Right atrium auricular region (tissue), 2 donors: Measurements from ENCODE around the gene POLR2L. TPM values are rescaled to one million over a fixed set of nuclear protein-coding genes. Genes with fewer than 3 reads are reported as not detected.

ENCODE experiments used
- DNase-seq: peaks from one replicate; pipeline ENCODE4 v3.0.0-alpha.2; 2019; ENCODE audit warnings: low spot score
- H3K27ac ChIP-seq, 2 donors: fragments of 200-600 bp; sonication (generic); 1 replicate in 1 of 2; 2 replicates in 1 of 2; pipeline ENCODE4 v1.5.1; 2016 to 2019
- H3K27me3 ChIP-seq, 2 donors: fragments of 200-600 bp; sonication (generic); one replicate each; pipeline versions ENCODE4 v1.5.1 to v1.6.0; 2017 to 2019
- H3K36me3 ChIP-seq: fragments of 200-600 bp; sonication (generic); one replicate; pipeline ENCODE4 v1.5.1; 2016
- H3K4me1 ChIP-seq, 2 donors: fragments of 200-600 bp; sonication (generic); one replicate each; pipeline versions ENCODE4 v1.5.1 to v1.6.0; 2017 to 2019
- H3K4me3 ChIP-seq, 2 donors: fragments of 200-600 bp; sonication (generic); 1 replicate in 1 of 2; 2 replicates in 1 of 2; pipeline ENCODE4 v1.5.1; 2017 to 2019; ENCODE audit warnings: mild to moderate bottlenecking in 1 of 2, moderate library complexity in 1 of 2
- H3K9me3 ChIP-seq, 2 donors: fragments of 200-600 bp; sonication (generic); one replicate each; pipeline ENCODE4 v1.5.1; 2019
- total RNA-seq, 2 donors: library from RNA; depleted of rRNA; stranded (reverse); fragments of >200 nt; gene quantifications; one replicate each; pipeline ENCODE4 v1.1.0, GENCODE V29; 2016
- TF ChIP-seq, protein P1 (sequence below), 2 donors: fragments of 200-600 bp; sonication (generic); IDR thresholded peaks; one replicate each; pipeline ENCODE4 v1.5.1; 2019; ENCODE audit warnings: antibody characterized with exemption in 2 of 2

The POLR2L gene
- total RNA-seq, 2 donors from 2014 or later = 54.5 to 132 TPM

DNA sequence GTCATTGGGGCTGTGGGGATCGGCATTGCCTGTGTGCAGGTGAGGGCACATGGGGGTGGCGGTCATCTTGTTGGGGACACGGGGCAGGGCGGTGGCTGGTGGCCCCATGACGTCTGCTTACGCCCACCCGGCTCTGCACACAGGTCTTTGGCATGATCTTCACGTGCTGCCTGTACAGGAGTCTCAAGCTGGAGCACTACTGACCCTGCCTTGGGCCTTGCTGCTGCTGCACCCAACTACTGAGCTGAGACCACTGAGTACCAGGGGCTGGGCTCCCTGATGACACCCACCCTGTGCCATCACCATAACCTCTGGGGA is 4.4 kb downstream of the POLR2L start:
- no peak overlapping the region for H3K27ac ChIP-seq
- TF ChIP-seq, protein P1, sequence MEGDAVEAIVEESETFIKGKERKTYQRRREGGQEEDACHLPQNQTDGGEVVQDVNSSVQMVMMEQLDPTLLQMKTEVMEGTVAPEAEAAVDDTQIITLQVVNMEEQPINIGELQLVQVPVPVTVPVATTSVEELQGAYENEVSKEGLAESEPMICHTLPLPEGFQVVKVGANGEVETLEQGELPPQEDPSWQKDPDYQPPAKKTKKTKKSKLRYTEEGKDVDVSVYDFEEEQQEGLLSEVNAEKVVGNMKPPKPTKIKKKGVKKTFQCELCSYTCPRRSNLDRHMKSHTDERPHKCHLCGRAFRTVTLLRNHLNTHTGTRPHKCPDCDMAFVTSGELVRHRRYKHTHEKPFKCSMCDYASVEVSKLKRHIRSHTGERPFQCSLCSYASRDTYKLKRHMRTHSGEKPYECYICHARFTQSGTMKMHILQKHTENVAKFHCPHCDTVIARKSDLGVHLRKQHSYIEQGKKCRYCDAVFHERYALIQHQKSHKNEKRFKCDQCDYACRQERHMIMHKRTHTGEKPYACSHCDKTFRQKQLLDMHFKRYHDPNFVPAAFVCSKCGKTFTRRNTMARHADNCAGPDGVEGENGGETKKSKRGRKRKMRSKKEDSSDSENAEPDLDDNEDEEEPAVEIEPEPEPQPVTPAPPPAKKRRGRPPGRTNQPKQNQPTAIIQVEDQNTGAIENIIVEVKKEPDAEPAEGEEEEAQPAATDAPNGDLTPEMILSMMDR (IDR thresholded peaks at IDR 0.05) = no peak
- H3K4me1 ChIP-seq = peaks cover 0 to 79% of the 10 kb centered on the region in 2 donors
- no peak overlapping the region for H3K4me3 ChIP-seq
- H3K27me3 ChIP-seq = no peaks in the 10 kb centered on the region
- H3K36me3 ChIP-seq = peaks cover 51% of the 10 kb centered on the region
- DNase-seq = no peak
- no peaks in the 10 kb centered on the region for H3K9me3 ChIP-seq

DNA sequence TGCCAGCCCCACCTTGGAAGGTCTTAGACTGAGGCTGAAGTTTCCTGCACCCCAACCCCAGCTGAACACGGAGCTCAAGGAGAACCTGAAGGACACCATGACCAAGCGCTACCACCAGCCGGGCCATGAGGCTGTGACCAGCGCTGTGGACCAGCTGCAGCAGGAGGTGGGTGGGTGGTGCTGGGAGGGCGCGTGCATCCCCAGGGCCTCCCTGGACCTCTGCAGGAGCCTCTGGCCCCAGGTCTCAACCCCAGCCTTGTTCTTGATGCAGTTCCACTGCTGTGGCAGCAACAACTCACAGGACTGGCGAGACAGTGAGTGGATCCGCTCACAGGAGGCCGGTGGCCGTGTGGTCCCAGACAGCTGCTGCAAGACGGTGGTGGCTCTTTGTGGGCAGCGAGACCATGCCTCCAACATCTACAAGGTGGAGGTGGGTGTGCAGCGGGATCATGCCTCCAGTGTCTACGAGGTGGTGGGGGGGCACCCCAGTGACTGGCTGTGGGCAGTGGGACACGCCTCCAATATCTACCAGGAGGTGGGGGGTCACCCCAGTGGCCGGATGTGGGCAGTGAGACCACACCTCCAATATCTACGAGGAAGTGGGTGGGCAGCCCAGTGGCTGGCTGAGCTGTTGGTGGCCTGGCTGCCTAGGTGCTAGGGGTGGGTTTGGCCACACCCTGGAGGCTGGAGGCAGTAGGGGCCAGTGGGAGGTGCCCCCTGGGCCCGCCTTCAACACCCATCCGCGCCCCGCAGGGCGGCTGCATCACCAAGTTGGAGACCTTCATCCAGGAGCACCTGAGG is 4.9 kb downstream of the POLR2L start:
- peak overlapping the region in 1 of 2 donors; percentile 19 for H3K27ac ChIP-seq
- no peaks in the 10 kb centered on the region for H3K27me3 ChIP-seq
- H3K36me3 ChIP-seq = peaks cover 51% of the 10 kb centered on the region
- peaks cover 0 to 81% of the 10 kb centered on the region in 2 donors for H3K4me1 ChIP-seq
- no peak for DNase-seq
- H3K4me3 ChIP-seq = no peak overlapping the region
- H3K9me3 ChIP-seq = no peaks in the 10 kb centered on the region
- TF ChIP-seq, protein P1 (IDR thresholded peaks at IDR 0.05) = no peak

DNA sequence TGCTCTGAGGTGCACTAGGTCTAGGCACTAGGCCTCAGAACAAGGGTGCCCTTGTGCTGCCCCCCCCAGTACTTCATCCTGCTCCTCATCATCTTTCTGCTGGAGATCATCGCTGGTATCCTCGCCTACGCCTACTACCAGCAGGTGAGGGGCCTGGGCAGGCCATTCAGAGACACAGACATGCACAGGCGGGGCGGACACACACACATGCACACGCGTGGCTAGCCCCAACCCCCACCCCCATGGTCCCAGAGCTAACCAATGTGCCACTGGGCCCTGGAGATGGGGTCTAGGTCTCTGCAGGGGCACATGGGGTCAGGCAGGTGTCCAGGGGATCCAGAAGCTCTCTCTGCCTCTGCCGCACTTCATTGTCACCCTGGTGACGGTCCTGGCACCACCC is 5.6 kb downstream of the POLR2L start:
- DNase-seq = no peak
- Histone ChIP-seq H3K4me3 (no peak overlapping the region), H3K27me3 (no peaks in the 10 kb centered on the region), H3K4me1 (peaks cover 0 to 86% of the 10 kb centered on the region in 2 donors), H3K27ac (peak overlapping the region; percentile 19 to 35), H3K9me3 (no peaks in the 10 kb centered on the region), H3K36me3 (peaks cover 51% of the 10 kb centered on the region)
- TF ChIP-seq, protein P1 (IDR thresholded peaks at IDR 0.05) = no peak

DNA sequence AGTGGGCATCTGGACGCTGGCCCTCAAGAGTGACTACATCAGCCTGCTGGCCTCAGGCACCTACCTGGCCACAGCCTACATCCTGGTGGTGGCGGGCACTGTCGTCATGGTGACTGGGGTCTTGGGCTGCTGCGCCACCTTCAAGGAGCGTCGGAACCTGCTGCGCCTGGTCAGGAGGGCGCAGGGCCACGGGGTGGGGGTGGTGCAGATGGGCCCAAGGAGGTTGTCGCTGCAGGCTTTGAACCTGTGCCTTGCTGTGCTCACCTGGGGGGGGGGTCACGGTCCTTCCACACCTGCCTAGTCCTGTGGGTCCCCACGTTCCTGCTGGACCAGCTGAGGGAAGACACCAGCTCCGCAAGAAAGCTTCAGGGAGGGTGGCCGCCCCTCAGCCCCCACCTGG is 6.1 kb downstream of the POLR2L start:
- Histone ChIP-seq H3K27ac (peak overlapping the region; percentile 19 to 95), H3K36me3 (peaks cover 51% of the 10 kb centered on the region), H3K9me3 (no peaks in the 10 kb centered on the region), H3K27me3 (no peaks in the 10 kb centered on the region), H3K4me3 (no peak overlapping the region), H3K4me1 (peaks cover 0 to 86% of the 10 kb centered on the region in 2 donors)
- TF ChIP-seq, protein P1 (IDR thresholded peaks at IDR 0.05) = no peak
- no peak for DNase-seq

DNA sequence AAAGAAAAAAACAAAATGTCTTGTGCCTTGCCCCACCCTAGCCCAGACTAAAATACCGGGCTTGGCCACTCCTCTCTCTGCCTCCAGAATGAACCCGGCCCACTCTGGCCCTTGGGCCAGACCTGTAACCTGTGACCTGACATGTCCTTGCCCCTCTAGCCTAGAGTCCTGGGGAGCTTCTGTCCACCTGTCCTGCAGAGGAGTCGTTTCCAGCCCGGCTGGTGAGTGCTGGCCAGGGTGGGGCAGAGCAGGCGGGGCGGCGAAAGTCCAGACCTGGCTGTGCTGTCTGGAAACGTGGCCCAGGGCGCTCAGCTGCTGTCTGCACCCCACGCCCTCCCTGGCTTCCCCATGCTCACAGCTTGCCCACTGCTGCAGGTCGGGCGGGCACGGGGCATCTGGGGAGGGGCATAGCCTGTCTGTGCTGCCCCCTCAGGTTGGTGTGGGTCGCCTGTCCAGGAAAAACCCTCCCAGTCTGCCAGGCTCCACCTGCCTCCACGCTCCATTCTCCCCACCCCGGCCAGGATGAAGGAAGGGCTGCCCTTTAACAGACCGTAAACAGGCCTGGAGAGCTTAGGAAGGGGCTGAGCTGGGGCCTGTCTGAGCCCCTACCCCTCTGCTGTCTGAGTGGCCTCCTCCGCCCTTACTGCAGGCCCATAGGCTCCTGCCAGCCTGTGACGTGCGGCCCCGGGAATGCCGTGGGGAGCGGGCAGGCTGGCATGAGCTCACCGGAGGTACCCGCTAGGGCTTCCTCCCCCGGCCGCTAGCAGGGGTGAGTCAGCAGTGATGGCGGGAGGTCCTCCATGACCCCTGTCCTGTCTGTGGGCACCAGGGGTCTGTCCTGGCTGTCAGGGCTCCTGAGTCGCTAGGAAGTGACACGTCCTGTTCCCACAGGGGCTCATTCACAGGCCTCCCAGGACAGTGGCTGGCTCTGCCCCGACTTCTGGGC is 7.7 kb downstream of the POLR2L start:
- DNase-seq = peak; percentile 82
- Histone ChIP-seq H3K4me1 (peaks cover 0 to 86% of the 10 kb centered on the region in 2 donors), H3K36me3 (peaks cover 39% of the 10 kb centered on the region), H3K27ac (peak overlapping the region; percentile 92 to 95), H3K4me3 (peak overlapping the region; percentile 55 to 81), H3K9me3 (no peaks in the 10 kb centered on the region), H3K27me3 (no peaks in the 10 kb centered on the region)
- TF ChIP-seq, protein P1 (IDR thresholded peaks at IDR 0.05) = no peak
